Stimulated activated CD8-positive, alpha-beta memory T cell treated with anti-CD3 and anti-CD28 coated beads, Interleukin-12 subunit alpha, Interleukin-12 subunit beta, amount 100 ng/mL, for 1 hour (primary cell): ENCODE measurements around the gene APRT.

ENCODE experiments used
- DNase-seq: peaks from one replicate; pipeline ENCODE4 v3.0.0-alpha.2; 2020; ENCODE audit warnings: low read depth

APRT gene

DNA sequence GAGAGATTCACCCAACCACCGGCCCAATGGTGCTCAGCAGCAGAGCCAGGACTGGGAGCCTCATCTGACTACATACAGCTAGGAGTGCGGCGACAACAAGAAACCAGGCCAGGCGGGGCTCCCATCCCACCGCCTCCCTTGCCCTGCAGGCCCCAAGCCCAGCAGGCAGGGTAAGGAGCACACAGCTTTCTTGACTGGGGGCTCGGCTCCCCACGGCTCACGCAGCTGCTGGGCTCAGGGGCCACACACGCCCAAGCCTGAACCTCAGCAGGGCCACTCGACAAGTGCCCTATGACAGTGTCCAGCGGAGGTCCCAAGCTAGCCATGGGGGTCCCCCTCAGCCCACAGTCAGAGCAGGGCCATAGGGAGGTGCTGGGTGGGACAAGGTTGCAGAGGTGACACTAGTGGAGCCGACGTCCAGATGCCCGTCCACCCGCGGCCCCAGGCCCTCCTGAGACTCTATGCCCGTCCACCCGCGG lies 40.4 kb downstream of the APRT start:
- no peak for DNase-seq

DNA sequence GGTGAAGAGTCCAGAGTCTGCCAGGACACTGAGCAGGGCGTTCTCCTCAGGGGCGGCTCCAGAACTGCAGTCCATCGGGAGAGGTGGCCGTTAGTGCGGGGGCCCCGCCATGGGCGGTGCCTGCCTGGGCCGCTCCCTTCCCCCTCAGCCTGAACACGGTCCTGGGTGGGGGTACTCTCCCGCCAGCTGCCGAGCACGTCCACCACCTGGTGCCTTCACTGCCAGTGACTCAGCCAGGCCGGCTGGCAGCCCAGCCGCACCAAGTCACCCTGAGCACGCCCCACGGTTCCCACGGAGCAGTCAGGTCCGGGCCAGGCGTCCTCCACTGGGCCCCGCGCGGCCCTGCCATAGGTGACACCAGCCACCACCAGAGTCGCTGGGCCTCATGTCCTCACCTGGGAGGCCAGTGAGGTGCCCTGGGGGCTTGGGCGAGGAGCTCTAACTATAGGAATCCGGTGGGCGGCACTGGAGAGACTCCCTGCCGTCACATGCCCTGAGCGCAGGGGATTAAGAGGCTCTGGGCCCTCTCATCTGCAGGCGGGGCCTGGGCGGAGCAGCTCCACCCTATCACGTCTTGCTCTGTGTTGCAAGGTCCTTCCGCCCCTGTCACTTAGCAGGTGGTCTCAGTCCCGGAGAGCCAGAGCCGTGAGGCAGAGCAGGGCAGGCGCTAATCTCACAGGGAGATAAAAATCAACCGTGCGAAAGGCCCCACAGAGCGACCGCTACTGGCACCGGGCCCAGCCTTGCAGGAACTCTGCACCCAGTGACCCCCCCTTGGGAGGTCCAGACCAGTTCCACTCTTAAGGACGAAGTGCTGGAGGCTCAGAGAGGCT lies 41.1 kb downstream of the APRT start:
- no peak for DNase-seq

DNA sequence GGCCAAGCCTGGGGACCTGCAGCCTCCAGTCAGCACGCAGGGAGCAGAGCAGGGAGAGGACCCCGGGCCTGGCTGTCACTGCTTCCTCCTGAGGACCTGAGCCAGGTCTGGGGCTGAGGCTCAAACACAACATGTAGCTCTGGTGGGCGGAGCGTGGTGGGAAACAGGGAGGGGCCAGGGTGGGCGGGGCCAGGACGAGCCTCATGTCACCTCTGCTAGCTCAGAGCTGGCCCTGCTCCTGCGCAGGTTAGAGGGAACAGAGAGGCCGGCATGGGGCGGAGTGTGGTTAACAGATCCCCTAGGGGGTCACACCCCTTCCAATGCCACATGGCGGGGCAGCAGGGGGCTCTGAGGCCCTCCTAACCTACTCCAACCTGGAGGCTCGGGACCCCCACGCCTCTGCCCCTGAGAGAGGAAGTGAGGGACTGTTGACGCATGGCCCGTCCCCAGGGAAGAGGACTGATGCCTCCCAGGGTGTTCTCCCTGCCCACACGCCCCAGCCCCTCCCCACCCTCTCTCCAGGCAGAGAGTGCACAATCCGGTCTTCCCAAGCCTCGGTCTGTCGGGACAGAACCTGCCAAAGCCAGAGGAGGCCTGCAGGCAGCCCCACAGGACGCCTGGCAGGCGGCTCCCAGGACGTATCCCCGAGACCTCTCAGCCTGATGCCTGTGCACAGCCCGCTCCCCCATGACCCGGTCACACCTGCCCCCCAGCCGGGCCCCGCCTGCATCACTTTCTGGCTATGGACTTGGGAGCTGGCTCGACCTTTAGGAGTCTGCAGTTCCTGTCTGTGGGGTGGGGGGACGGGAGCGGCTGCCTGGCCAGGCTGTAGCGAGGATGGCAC lies 41.9 kb downstream of the APRT start:
- no peak for DNase-seq

DNA sequence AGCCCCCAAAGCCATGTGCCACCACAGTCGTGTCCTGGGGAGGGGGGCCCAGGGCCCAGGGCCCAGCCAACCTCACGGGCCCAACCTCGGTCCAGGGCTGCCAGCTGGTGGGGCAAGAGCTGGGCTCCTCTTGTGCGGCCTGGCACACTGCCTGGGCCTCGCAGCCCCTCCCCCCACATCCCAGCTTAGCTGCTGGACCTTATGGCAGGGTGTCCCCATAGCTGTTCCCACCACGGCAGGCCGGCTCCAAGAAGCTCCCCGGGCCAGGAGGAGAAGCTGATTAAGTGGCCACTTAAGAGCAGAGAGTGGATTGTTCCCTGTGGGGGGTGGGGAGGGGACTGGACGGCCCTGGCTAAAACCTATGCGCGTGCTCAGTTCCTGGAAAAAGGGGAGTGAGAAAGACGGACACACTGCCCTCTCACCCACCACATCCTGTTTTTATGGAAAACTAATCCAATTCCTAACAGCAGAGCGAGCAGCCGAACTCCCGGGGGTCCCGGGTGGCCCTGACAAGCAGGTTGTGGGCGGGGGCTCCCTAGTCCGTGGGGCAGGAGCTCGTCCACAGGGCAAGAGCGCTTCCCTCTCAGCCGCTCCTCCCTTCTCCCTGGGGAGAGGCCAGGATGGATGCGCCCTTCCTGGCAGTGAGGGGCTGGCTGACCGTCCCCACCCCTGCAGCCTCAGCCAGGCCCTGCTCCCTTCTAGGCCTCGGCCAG lies 43.5 kb downstream of the APRT start:
- no peak for DNase-seq

DNA sequence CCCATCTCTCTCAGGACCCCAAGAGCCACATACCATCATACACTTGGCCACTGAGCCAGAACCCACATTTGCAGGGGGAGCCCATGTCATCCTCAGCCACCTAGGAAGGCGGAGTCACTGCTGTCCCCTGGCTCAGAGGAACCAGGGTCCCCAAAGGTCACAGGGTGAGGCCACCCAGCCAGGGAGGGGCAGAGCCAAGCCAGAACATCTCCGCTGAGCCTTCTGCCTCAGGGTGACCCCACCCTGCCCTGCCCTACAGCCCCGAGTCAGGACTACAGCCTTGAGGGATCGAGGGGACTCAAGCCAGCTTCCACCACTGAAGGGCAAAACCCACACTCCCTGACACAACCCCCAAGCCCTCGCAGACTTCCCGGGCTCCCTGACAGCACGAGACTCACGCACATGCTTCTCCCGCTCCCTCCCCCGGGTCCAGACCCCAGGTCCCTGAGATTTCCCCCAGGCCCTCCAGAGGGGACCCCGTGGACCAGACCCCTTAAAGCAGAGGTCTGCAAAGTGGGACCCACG lies 44.1 kb downstream of the APRT start:
- DNase-seq, result no peak

DNA sequence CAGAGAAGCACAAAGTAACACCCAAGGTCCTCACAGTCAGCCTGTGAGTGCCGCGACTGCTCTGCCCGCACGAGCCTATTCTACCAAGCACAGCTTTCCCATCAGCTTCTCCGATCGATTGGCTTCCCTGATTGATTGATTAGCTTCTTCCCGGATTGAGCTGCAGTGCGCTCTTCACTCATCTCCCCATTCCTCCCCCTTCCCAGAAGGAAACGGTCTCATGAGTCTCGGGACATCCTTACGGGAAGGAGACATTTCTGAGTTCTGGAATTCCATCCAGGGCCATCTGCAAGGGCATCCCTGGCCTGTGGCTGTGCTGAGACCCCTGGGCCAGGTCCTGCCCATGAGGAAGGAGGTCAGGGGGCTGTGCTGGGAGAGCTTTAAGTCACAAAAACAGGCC lies 44.8 kb downstream of the APRT start:
- DNase-seq, result no peak

DNA sequence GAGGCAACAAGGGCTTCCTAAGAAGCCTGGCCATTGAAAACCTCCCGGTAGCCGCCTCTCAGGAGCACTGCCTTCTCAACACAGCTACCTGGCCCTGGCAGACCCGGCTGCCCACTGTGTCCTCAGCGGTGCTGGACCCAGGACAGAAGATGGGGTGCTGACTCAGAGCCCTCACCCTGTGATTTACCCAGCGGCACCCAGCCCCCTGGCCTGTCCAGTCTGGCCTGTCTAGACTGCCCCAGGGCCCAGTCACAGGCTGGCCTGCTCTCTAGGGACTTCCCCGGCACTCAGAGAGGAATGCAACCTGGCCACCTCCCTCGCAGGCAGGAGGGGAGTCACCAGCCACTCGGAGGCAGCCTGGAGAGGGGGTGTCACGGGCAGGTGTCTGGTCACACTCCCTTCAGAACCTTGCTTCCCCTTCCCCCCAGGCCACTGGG lies 46.8 kb downstream of the APRT start:
- no peak for DNase-seq

DNA sequence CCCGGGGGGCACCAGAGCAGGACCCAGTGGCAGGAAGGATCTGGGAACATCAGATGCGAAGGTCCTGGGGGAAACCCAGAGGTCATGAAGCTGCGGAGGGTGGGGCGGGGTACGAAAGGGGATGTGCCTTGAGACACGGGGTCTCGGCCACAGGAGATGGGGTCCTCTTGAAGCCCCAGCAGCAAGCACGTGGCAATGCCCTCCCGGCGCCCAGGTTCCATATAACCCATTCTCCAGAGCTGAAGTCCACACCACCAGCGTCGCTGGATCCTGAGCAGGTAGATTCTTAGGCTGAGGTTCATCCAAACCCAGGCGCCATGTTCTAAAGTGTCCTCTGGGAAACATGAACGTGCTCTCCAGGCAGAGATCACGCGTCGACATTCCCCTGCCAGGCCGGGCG lies 47.6 kb downstream of the APRT start:
- no peak for DNase-seq

DNA sequence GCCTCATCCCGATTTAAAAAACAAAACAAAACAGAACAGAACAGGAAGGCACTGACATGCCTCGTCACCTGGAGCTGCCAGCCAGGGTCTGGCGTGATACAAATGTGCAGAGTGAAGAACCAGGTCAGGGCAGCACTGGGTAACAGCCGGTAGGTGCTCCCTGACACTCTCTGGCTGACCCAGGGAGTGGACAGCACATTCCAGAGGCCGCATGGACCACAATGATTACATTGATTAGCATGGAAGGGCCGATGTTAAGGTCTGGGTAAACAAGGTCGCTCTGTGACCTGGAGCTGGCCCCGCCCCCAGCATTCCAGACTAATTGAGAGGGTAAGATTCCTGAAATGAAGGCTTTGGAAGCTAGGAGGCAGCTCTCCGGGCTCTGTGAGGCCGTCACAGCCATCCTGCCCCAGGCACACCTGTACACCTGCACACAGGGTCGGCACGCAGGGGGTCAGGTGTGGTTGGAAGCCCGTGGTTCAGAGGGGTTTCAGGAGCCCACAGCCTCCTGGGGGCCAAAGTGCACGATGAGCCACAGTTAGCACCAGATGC lies 48.1 kb downstream of the APRT start:
- DNase-seq, result no peak

DNA sequence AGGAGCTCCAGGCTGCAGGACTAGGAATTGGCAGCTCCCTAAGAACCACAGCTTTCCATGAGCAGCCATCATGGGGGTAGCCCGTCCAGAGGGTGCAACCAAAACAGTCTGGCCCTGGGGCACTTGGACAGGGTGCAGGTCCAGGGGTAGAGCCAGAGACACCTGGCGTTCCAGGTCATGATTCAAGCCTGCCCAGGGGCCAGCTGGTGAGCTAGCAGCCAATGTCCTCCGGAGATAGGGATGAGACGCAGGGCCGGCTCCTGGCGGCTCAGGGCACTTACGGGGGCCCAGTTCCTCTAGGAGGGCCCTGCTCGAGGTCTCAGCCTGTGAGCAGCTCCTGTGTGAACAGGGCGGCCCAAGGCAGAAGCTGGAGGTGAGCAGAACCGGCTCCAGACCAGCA lies 48.8 kb downstream of the APRT start:
- no peak for DNase-seq

DNA sequence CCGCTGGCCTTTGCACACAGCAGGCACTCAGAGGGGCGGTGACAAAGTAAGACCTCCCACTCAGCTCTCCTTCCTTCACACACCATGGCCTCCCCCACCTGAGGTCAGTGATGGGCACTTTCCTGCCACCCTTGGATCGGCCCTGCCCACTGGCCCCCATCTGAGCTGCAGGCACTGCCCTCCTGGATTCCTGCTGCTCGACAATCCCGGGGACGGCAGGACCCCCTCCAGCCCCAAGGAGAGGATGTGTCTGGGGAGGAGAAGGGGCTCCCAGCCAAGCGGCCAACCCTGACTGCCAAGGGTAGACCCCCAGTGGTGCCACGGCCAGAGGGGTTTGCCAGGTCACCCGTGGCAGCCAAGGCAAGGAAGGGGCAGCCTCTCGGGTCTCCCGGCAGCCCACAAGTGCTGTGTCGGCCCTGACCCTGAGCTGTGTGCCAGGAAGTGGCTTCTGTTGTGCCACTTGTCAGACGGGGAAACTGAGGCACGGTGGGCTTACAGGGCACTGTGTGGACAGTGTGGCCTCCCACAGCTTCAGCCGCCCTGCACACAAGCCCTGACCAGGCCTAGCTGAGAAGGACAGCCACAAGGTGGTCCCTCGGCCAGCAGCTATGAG lies 49.4 kb downstream of the APRT start:
- no peak for DNase-seq

DNA sequence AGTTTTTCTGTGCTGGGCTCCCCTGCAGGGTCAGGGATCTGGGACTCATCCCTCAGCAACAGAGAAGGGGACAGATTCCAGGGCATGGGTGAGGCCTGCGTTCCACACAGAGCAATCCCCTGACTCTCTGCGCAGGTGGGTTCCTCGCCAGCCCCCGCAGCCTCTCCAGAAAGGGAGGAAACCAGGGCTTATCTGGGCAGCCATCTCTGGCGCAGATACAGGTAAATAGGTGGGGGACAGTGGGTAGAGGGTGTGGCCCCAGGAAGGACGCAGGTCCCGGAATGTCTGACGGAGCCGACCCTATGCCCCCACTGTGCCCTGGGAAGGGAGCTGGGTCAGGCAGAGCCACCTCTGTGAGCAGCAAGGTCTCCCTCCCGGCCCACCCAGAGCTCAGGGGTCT lies 49.9 kb downstream of the APRT start:
- DNase-seq, result no peak

DNA sequence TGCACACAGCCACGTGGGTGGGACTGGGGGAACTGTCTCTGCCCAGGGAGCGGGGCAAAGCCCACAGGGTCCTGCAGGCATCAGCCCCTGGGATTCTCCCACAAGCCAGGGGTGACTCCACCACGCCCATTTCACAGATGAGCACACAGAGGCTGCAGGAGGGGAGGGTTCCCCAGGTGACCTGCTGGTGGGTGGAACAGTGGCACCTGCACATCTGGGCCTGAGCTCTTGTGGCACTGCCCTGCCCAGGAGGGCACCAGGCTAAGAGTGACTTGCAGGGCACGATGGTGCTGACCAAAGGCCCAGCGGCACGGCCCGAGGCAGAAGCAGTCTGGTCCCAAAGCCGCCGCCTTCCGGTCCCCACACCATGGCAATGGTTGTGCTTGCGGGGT lies 50.6 kb downstream of the APRT start:
- DNase-seq, result no peak

DNA sequence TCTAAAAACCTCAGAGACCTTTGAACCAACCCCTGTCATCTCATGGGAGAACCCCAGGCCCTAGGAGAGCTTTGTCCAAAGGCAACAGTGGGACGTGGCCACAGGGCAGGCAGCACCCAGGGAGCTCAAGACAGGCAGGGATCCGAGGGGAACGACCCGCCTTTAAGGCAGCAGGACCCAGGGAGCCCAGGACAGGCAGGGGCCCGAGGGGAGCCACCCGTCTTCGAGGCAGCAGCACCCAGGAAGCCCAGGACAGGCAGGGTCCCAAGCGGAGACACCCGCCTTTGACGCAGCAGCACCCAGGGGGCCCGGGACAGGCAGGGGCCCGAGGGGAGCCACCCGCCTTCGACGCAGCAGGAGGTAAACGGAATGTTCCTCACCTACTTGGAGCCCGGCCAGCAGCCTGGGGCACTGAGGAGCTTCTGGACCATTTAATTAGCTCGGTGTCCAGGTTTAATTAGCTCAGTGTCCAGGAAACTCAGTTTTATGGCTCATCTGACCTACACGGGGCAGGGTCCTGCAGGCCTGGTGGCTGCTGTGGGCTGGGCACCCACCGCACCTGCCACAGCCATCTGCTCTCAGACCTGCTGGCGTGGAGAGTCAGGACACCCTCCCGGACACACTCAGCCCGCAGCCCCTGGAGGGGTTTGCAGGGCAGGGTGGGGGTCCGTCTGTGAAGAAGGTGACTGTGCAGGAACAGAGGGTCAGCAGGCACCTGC lies 51.1 kb downstream of the APRT start:
- DNase-seq, result no peak

DNA sequence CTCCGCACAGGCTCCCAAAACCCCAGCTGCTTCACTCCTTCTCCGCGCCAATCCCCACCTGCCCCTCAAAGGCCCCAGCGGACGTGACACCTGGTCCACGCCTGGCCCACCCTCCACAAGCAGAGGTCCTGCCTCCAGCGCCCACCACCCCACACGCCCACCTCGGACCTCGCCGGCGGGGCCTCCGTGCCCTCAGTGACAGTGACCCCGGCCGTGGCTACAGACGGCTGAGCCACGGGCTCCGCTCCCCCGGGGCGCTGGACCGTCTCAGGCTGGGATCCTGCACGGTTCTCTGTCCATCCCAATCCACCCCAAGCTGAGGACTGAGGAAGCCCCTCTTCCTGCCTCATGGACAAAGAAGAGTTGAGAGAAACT lies 51.8 kb downstream of the APRT start:
- no peak for DNase-seq
